ENCODE results near the gene CMTM3. TPM values are rescaled to one million over a fixed set of nuclear protein-coding genes. Genes with fewer than 3 reads are reported as not detected.

Gene CMTM3
- total and polyA plus RNA-seq, 3 donors from 2014 or later: 137 to 182 (median 149) TPM

GRCh38 chr16:66649167-66649566, 44.7 kb downstream of the CMTM3 start:
- Histone ChIP-seq H3K27me3 (no peaks in the 10 kb centered on the region), H3K9me3 (no peaks in the 10 kb centered on the region), H3K27ac (no peak overlapping the region), H3K4me3 (no peak overlapping the region), H3K4me1 (no peaks in the 10 kb centered on the region), H3K36me3 (ENCODE audit: low read depth, missing control alignments) (no peaks in the 10 kb centered on the region)
- TF ChIP-seq POLR2A (IDR thresholded peaks at IDR 0.05): no peak
- TF ChIP-seq, protein P1, sequence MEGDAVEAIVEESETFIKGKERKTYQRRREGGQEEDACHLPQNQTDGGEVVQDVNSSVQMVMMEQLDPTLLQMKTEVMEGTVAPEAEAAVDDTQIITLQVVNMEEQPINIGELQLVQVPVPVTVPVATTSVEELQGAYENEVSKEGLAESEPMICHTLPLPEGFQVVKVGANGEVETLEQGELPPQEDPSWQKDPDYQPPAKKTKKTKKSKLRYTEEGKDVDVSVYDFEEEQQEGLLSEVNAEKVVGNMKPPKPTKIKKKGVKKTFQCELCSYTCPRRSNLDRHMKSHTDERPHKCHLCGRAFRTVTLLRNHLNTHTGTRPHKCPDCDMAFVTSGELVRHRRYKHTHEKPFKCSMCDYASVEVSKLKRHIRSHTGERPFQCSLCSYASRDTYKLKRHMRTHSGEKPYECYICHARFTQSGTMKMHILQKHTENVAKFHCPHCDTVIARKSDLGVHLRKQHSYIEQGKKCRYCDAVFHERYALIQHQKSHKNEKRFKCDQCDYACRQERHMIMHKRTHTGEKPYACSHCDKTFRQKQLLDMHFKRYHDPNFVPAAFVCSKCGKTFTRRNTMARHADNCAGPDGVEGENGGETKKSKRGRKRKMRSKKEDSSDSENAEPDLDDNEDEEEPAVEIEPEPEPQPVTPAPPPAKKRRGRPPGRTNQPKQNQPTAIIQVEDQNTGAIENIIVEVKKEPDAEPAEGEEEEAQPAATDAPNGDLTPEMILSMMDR (IDR thresholded peaks at IDR 0.05): no peak
- no peak for DNase-seq
- intact Hi-C loops (cut with DNase I; ENCODE audit: low total_unique reads): no loop called here
- WGBS, 2 donors: 92 to 96% methylated on average over 2 of the region's 2 CpGs

DNA sequence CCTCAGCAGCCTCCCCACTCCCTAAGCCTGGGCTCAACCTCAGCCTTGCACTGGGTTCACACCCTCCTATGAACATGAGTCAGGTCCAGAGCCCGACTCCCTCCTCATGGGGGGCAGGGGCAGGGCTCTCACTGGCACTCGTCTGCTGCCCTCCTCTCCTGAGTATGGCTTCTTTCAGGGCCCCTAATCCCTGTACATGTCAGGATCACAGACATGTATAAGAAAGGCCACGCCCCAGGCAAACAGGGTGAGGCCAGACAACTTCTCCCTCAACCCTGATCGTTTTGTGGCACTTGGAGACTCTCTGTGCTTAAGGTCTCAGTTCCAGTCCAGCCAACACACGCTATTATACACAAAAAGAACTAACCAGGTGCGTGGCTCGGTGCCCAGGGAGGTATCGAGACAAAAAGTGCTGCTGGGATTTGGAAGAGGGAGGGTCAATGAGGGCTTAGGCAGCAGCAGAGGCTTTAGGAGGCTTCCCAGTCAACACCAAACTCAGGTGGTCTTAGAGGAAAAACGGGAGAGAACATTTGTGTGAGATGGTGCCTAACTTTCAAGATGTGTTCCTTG, 45.2 kb downstream of the CMTM3 start:
- Histone ChIP-seq H3K4me3 (no peak overlapping the region), H3K4me1 (no peaks in the 10 kb centered on the region), H3K9me3 (no peaks in the 10 kb centered on the region), H3K36me3 (ENCODE audit: low read depth, missing control alignments) (no peaks in the 10 kb centered on the region), H3K27ac (no peak overlapping the region), H3K27me3 (no peaks in the 10 kb centered on the region)
- 93% methylated on average over 9 of the region's 9 CpGs for WGBS, 2 donors
- no peak for DNase-seq
- TF ChIP-seq POLR2A (IDR thresholded peaks at IDR 0.05): no peak
- TF ChIP-seq, protein P1 (IDR thresholded peaks at IDR 0.05): no peak
- intact Hi-C loops (cut with DNase I; ENCODE audit: low total_unique reads): no loop called here

- H3K27ac ChIP-seq: no peak overlapping the region
- H3K9me3 ChIP-seq: no peaks in the 10 kb centered on the region
- H3K4me1 ChIP-seq: no peaks in the 10 kb centered on the region
- no peaks in the 10 kb centered on the region for H3K36me3 ChIP-seq (ENCODE audit: low read depth, missing control alignments)
- H3K4me3 ChIP-seq: no peak overlapping the region
- TF ChIP-seq, protein P1 (IDR thresholded peaks at IDR 0.05): peak; percentile 69 to 92 (median 90)
- no peak for TF ChIP-seq POLR2A (IDR thresholded peaks at IDR 0.05)
- DNase-seq: peak; percentile 89
- WGBS, 2 donors: 25 to 37% methylated on average over 18 of the region's 18 CpGs
- intact Hi-C loops (cut with DNase I; ENCODE audit: low total_unique reads): no loop called here
- no peaks in the 10 kb centered on the region for H3K27me3 ChIP-seq
Measured at GRCh38 chr16:66650707-66651473, 46.4 kb downstream of the CMTM3 start.

DNA sequence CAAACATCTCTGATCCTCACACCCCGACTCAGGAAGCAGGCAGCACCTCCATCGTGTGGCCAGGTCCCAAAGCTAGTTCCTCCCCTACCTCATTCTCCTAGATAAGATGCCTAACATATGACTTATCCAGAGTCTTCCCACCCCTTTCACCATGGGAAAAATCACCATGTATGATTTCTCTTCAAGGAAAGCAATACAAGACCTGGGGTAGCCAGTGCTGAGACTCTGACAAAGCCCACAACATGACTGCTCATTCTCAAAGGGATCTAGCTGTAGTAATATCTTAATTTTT, 46.9 kb downstream of the CMTM3 start:
- Histone ChIP-seq H3K9me3 (no peaks in the 10 kb centered on the region), H3K4me3 (no peak overlapping the region), H3K36me3 (ENCODE audit: low read depth, missing control alignments) (no peaks in the 10 kb centered on the region), H3K27ac (no peak overlapping the region), H3K4me1 (no peaks in the 10 kb centered on the region), H3K27me3 (no peaks in the 10 kb centered on the region)
- intact Hi-C loops (cut with DNase I; ENCODE audit: low total_unique reads): no loop called here
- no peak for TF ChIP-seq POLR2A (IDR thresholded peaks at IDR 0.05)
- TF ChIP-seq, protein P1 (IDR thresholded peaks at IDR 0.05): no peak
- no peak for DNase-seq
- WGBS, 2 donors: 50 to 61% methylated on average over 2 of the region's 2 CpGs

DNA sequence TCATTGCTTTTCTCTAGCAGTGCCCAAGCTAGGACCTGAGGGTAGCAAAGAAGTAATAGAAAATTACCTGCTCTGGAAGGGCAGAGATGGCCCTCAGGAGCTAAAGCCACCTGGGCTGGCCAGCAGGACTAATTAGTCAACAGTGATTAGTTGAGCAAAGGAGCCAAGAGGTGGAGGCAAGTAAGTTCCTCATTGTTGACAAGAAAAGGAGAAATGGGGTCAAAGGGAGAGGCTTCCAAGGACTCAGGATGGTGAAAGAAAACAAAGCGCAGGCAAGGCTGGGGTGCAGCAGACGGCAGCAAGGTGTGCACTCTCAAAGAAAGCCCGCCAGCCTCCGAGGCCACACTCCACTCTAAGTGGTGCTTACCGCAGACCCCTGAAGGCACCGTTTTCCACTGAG, 47.5 kb downstream of the CMTM3 start:
- Histone ChIP-seq H3K27ac (no peak overlapping the region), H3K9me3 (no peaks in the 10 kb centered on the region), H3K4me3 (no peak overlapping the region), H3K4me1 (no peaks in the 10 kb centered on the region), H3K36me3 (ENCODE audit: low read depth, missing control alignments) (no peaks in the 10 kb centered on the region), H3K27me3 (no peaks in the 10 kb centered on the region)
- intact Hi-C loops (cut with DNase I; ENCODE audit: low total_unique reads): no loop called here
- TF ChIP-seq, protein P1 (IDR thresholded peaks at IDR 0.05): no peak
- no peak for TF ChIP-seq POLR2A (IDR thresholded peaks at IDR 0.05)
- no peak for DNase-seq
- WGBS, 2 donors: 93 to 95% methylated on average over 6 of the region's 6 CpGs

All from testis (tissue), 3 donors.